Mesothelial cell of epicardium (in vitro differentiated cells): ENCODE measurements around the gene FZD2. TPM values are rescaled to one million over a fixed set of nuclear protein-coding genes. Genes with fewer than 3 reads are reported as not detected.

Experiments used
- DNase-seq, 2 experiments: peaks; one replicate each; pipeline ENCODE4 v3.0.0; 2021; ENCODE audit warnings: low spot score in 2 of 2; ENCODE audit not compliant: unreplicated experiment in 2 of 2
- H3K27ac Mint-ChIP-seq: 2 replicates; pipeline ENCODE4 v1.8.0; 2021; ENCODE audit warnings: mixed read lengths
- H3K27me3 Mint-ChIP-seq: 2 replicates; pipeline ENCODE4 v1.8.0; 2021; ENCODE audit warnings: low read depth, mixed read lengths
- H3K36me3 Mint-ChIP-seq: 2 replicates; pipeline ENCODE4 v1.8.0; 2021; ENCODE audit warnings: mixed read lengths
- H3K4me1 Mint-ChIP-seq: 2 replicates; pipeline ENCODE4 v1.8.0; 2021; ENCODE audit warnings: mixed read lengths
- H3K4me3 Mint-ChIP-seq: 2 replicates; pipeline ENCODE4 v1.8.0; 2021; ENCODE audit warnings: mild to moderate bottlenecking, moderate library complexity, mixed read lengths
- H3K9me3 Mint-ChIP-seq: 2 replicates; pipeline ENCODE4 v1.8.0; 2021; ENCODE audit warnings: mixed read lengths
- total RNA-seq: library from RNA; stranded (reverse); gene quantifications from 3 replicates; pipeline ENCODE4 v1.2.1, GENCODE V29; 2021
- TF ChIP-seq, protein P1 (sequence below): fragments of 200-600 bp; sonication (generic); IDR thresholded peaks from one replicate; pipeline ENCODE4 v1.5.0; 2021; ENCODE audit warnings: antibody characterized with exemption; ENCODE audit not compliant: unreplicated experiment

Gene FZD2
- total RNA-seq, 1 donor from 2014 or later: 88.3 TPM

- DNase-seq: peak in 1 of 2 experiments; percentile 68
- Mint-ChIP-seq H3K27ac (peak overlapping the region; percentile 100), H3K9me3 (no peaks in the 10 kb centered on the region), H3K27me3 (no peaks in the 10 kb centered on the region), H3K36me3 (no peaks in the 10 kb centered on the region), H3K4me1 (peaks cover 81% of the 10 kb centered on the region), H3K4me3 (peak overlapping the region; percentile 44)
- TF ChIP-seq, protein P1, sequence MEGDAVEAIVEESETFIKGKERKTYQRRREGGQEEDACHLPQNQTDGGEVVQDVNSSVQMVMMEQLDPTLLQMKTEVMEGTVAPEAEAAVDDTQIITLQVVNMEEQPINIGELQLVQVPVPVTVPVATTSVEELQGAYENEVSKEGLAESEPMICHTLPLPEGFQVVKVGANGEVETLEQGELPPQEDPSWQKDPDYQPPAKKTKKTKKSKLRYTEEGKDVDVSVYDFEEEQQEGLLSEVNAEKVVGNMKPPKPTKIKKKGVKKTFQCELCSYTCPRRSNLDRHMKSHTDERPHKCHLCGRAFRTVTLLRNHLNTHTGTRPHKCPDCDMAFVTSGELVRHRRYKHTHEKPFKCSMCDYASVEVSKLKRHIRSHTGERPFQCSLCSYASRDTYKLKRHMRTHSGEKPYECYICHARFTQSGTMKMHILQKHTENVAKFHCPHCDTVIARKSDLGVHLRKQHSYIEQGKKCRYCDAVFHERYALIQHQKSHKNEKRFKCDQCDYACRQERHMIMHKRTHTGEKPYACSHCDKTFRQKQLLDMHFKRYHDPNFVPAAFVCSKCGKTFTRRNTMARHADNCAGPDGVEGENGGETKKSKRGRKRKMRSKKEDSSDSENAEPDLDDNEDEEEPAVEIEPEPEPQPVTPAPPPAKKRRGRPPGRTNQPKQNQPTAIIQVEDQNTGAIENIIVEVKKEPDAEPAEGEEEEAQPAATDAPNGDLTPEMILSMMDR: no peak
Observed at GRCh38 chr17:44543213-44543904, 13.9 kb upstream of the FZD2 start.

DNA sequence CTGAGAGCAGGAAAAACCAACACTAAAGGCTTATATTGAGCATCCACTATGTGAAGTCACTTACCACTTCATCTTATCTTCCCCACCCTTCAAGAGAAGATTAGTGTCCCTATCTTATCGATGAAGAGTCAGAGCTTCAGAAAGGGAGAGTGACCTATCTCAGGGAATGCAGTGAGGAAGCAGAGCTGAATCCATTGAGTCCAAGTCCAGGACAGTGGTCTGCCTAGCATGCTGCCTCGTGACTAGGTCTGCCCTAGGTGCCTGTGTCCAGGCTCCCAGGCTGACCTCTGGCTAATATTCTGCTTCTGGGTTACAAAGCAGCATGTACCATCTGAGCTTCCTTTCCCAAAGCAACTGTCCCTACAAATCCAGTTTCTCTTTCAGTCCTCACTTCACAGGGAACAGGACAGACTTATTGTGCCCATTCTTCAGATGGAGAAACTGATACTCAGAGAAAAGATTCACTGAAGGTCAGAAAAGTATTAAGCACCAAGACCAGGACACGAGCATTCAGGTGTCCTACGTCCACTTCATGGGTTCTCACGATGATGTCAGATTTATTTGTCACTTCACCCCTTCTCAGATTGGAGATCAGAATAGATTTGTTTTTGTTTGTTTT lies 13.3 kb upstream of the FZD2 start:
- Mint-ChIP-seq H3K36me3 (no peaks in the 10 kb centered on the region), H3K4me1 (peaks cover 83% of the 10 kb centered on the region), H3K9me3 (no peaks in the 10 kb centered on the region), H3K4me3 (no peak overlapping the region), H3K27me3 (no peaks in the 10 kb centered on the region), H3K27ac (peak overlapping the region; percentile 100)
- TF ChIP-seq, protein P1: no peak
- DNase-seq: no peak

DNA sequence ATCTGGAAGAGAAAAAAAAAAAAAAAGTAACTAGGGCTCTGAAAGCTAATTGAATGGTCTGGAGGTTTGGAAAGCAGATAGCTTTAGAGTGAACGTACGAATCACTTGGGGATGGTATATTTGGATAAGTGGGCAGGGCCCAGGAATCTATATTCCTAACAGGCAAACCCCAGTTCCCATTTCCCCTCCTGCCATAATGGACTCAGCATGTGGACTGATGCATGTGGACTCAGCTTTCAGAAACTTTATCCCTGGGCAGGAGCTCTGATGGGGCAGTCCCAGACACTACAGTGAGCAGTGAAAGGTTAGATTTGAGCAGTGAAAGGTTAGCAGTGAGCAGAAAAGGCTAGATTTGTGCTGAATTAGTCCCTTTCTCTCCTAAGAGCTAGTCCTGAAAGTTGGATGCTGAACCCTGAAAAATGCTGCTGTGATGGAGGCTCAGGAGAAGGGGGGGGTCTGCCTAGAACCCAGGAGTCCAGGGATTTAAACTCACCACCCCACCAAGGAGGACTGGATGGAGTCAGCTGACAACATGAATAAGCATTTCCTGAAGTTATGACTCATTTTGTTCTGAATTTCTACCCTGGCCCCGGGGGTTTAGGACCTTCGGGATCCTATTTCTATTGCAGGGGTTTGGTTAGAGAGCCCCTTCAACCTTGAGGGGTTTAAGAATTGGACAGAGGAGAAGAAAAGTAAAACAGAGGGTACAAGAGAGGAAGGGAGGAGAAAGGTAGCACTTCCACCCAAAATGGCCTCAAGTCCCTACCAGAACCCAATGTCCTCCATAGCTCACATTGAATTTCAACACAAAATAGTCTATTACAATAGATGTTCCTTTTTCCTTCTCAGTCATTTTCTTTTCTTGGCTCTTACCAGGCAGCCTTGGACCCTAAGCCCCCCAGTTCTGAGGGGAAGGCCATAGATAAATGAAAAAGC lies 10.3 kb upstream of the FZD2 start:
- DNase-seq: no peak
- Mint-ChIP-seq H3K4me3 (no peak overlapping the region), H3K27ac (peak overlapping the region; percentile 91), H3K36me3 (no peaks in the 10 kb centered on the region), H3K27me3 (no peaks in the 10 kb centered on the region), H3K9me3 (no peaks in the 10 kb centered on the region), H3K4me1 (peaks cover 73% of the 10 kb centered on the region)
- TF ChIP-seq, protein P1: no peak

- TF ChIP-seq, protein P1: no peak
- H3K9me3 Mint-ChIP-seq: no peaks in the 10 kb centered on the region
- DNase-seq: no peak
- H3K36me3 Mint-ChIP-seq: no peaks in the 10 kb centered on the region
- H3K27me3 Mint-ChIP-seq: no peaks in the 10 kb centered on the region
- H3K4me1 Mint-ChIP-seq: peaks cover 71% of the 10 kb centered on the region
- no peak overlapping the region for H3K4me3 Mint-ChIP-seq
- H3K27ac Mint-ChIP-seq: peak overlapping the region; percentile 95
Observed at GRCh38 chr17:44547625-44548267, 9.5 kb upstream of the FZD2 start.
